SK-N-SH (cell line): ENCODE results near the gene ST8SIA4. TPM values are rescaled to one million over a fixed set of nuclear protein-coding genes. Genes with fewer than 3 reads are reported as not detected.

Experiments used
- CTCF ChIA-PET: fragments of 300-600, 350-600 bp; formaldehyde crosslinking; extraction: SDS; loops from one replicate; lab custom pipeline; 2021; lab: Yijun Ruan, JAX
- POLR2A ChIA-PET: fragments of 350-600 bp; sonication (Branson Sonifier 250); formaldehyde crosslinking; extraction: SDS; loops from one replicate; lab custom pipeline; 2020; ENCODE audit warnings: antibody characterized with exemption, inconsistent platforms; lab: Yijun Ruan, JAX
- DNase-seq: peaks from one replicate; pipeline ENCODE4 v3.0.0; 2012
- H2AFZ ChIP-seq: fragments of 200-600 bp; sonication (generic); 2 replicates; pipeline ENCODE4 v1.8.1; 2016; ENCODE audit warnings: antibody characterized with exemption, mild to moderate bottlenecking, low read depth
- H3F3A ChIP-seq: fragments of 200-600 bp; sonication (generic); replicated peaks from 2 replicates; pipeline ENCODE3; 2016; ENCODE audit warnings: antibody characterized with exemption, mild to moderate bottlenecking; ENCODE audit not compliant: insufficient read depth
- H3K27ac ChIP-seq, 2 experiments: fragments of 200-500 bp in 1 of 2; fragments of 200-600 bp in 1 of 2; sonication (Bioruptor generic) in 1 of 2; sonication (generic), shearing (Covaris generic) in 1 of 2; 2 replicates each; pipeline versions ENCODE4 v1.5.1 to v1.6.1; 2014 to 2016; ENCODE audit warnings: low read depth in 2 of 2, inconsistent platforms in 1 of 2, low read length in 1 of 2, mild to moderate bottlenecking in 1 of 2, mixed read lengths in 1 of 2
- H3K27me3 ChIP-seq: fragments of 200-600 bp; sonication (generic), shearing (Covaris generic); 2 replicates; pipeline ENCODE4 v1.6.1; 2016; ENCODE audit warnings: mixed run types; ENCODE audit not compliant: insufficient read depth
- H3K36me3 ChIP-seq, 2 experiments: fragments of 200-500 bp in 1 of 2; fragments of 200-600 bp in 1 of 2; sonication (Bioruptor generic) in 1 of 2; sonication (generic) in 1 of 2; replicated peaks in 1 of 2; 2 replicates each; pipeline versions ENCODE3 to v1.5.1; 2014 to 2016; ENCODE audit warnings: low read length in 1 of 2, mild to moderate bottlenecking in 1 of 2; ENCODE audit not compliant: insufficient read depth in 2 of 2, control insufficient read depth in 1 of 2
- H3K4me1 ChIP-seq, 2 experiments: fragments of 200-500 bp in 1 of 2; fragments of 200-600 bp in 1 of 2; sonication (Bioruptor generic) in 1 of 2; sonication (generic), shearing (Covaris generic) in 1 of 2; 2 replicates each; pipeline versions ENCODE4 v1.5.1 to v1.6.1; 2014 to 2016; ENCODE audit warnings: low read depth in 1 of 2, low read length in 1 of 2, mixed run types in 1 of 2; ENCODE audit not compliant: insufficient read depth in 2 of 2, control insufficient read depth in 1 of 2
- H3K4me2 ChIP-seq: fragments of 200-600 bp; sonication (generic), shearing (Covaris generic); 2 replicates; pipeline ENCODE4 v1.6.1; 2017; ENCODE audit warnings: mixed run types
- H3K4me3 ChIP-seq, 2 experiments: fragments of 200-500 bp in 1 of 2; fragments of 200-600 bp in 1 of 2; sonication (Bioruptor generic) in 1 of 2; sonication (generic), shearing (Covaris generic) in 1 of 2; 2 replicates each; pipeline versions ENCODE4 v1.5.1 to v1.8.1; 2014 to 2016; ENCODE audit warnings: low read depth in 2 of 2, inconsistent platforms in 1 of 2, low read length in 1 of 2, mild to moderate bottlenecking in 1 of 2, mixed read lengths in 1 of 2, moderate library complexity in 1 of 2
- H3K79me2 ChIP-seq: fragments of 200-600 bp; sonication (generic); 2 replicates; pipeline ENCODE4 v1.8.1; 2017; ENCODE audit warnings: mild to moderate bottlenecking; ENCODE audit not compliant: insufficient read depth
- H3K9ac ChIP-seq: fragments of 200-600 bp; sonication (generic); 2 replicates; pipeline ENCODE4 v1.6.1; 2017; ENCODE audit warnings: mixed run types
- H3K9me2 ChIP-seq: fragments of 200-600 bp; sonication (generic); 2 replicates; pipeline ENCODE4 v1.6.1; 2017; ENCODE audit warnings: mixed run types
- H3K9me3 ChIP-seq: fragments of 200-600 bp; sonication (generic); 2 replicates; pipeline ENCODE4 v1.6.1; 2017; ENCODE audit warnings: mixed run types, mild to moderate bottlenecking, moderate library complexity
- H4K20me1 ChIP-seq: fragments of 200-600 bp; sonication (generic); 2 replicates; pipeline ENCODE4 v1.6.1; 2017; ENCODE audit warnings: mild to moderate bottlenecking, mixed run types; ENCODE audit not compliant: insufficient read depth
- CTCF ChIP-seq: fragments of 200-600 bp; sonication (generic); IDR thresholded peaks from 2 replicates; pipeline ENCODE4 v1.6.1; 2017; ENCODE audit warnings: antibody characterized with exemption, mild to moderate bottlenecking, moderate library complexity
- EP300 ChIP-seq, 2 experiments: IDR thresholded peaks; 2 replicates each; pipeline versions ENCODE4 v1.4.0 to v1.6.1; 2012; ENCODE audit warnings: borderline replicate concordance in 1 of 2, low read depth in 1 of 2, low read length in 1 of 2
- EZH2phosphoT487 ChIP-seq: fragments of 200-600 bp; sonication (generic); IDR thresholded peaks from 2 replicates; pipeline ENCODE4 v1.6.1; 2017; ENCODE audit warnings: low read depth, mixed run types, mild to moderate bottlenecking, antibody characterized with exemption, moderate library complexity, borderline replicate concordance
- FOXJ3 ChIP-seq: sonication (generic); formaldehyde crosslinking; IDR thresholded peaks from 2 replicates; pipeline ENCODE4 v1.5.1; 2020; ENCODE audit warnings: mild to moderate bottlenecking, missing genetic modification reagents
- GATA2 ChIP-seq: sonication (generic); formaldehyde crosslinking; IDR thresholded peaks from 2 replicates; pipeline ENCODE4 v1.5.0; 2020; ENCODE audit warnings: mild to moderate bottlenecking, missing genetic modification reagents
- MEF2A ChIP-seq: IDR thresholded peaks from 2 replicates; pipeline ENCODE4 v1.4.0; 2012; ENCODE audit warnings: low read depth, borderline replicate concordance
- MXI1 ChIP-seq: IDR thresholded peaks from 2 replicates; pipeline ENCODE4 v1.6.1; 2012; ENCODE audit warnings: mild to moderate bottlenecking, low read depth, low read length, improper control_type of control experiment
- NFIC ChIP-seq: IDR thresholded peaks from 2 replicates; pipeline ENCODE4 v1.4.0; 2012; ENCODE audit warnings: borderline replicate concordance
- NRF1 ChIP-seq: IDR thresholded peaks from 2 replicates; pipeline ENCODE4 v1.6.1; 2012; ENCODE audit warnings: low read depth, mild to moderate bottlenecking, low read length
- PBX3 ChIP-seq: IDR thresholded peaks from 2 replicates; pipeline ENCODE4; 2012
- POLR2AphosphoS5 ChIP-seq: IDR thresholded peaks from 2 replicates; pipeline ENCODE4 v1.6.1; 2012; ENCODE audit warnings: low read depth, low read length
- RCOR1 ChIP-seq: fragments of 150-350 bp; IDR thresholded peaks from 2 replicates; pipeline ENCODE4 v1.6.1; 2017; ENCODE audit warnings: antibody characterized with exemption, low read length
- RFX5 ChIP-seq: IDR thresholded peaks from 2 replicates; pipeline ENCODE4 v1.6.1; 2012; ENCODE audit warnings: mild to moderate bottlenecking, improper control_type of control experiment, low read length
- RXRA ChIP-seq: IDR thresholded peaks from 2 replicates; pipeline ENCODE4 v1.4.0; 2012; ENCODE audit warnings: low read depth, mild to moderate bottlenecking, borderline replicate concordance
- TCF12 ChIP-seq: IDR thresholded peaks from 2 replicates; pipeline ENCODE4 v1.4.0; 2012
- TEAD4 ChIP-seq: IDR thresholded peaks from 2 replicates; pipeline ENCODE4 v1.4.0; 2012; ENCODE audit warnings: mild to moderate bottlenecking, borderline replicate concordance; ENCODE audit not compliant: insufficient read depth
- USF1 ChIP-seq: IDR thresholded peaks from 2 replicates; pipeline ENCODE4 v1.4.0; 2012; ENCODE audit warnings: low read depth, borderline replicate concordance
- USF2 ChIP-seq: fragments of 150-350 bp; IDR thresholded peaks from 2 replicates; pipeline ENCODE4 v1.6.1; 2017; ENCODE audit warnings: antibody characterized with exemption, low read length, low read depth, borderline replicate concordance
- YY1 ChIP-seq: IDR thresholded peaks from 2 replicates; pipeline ENCODE4 v1.4.0; 2012; ENCODE audit warnings: low read depth, mild to moderate bottlenecking
- ZBTB33 ChIP-seq: IDR thresholded peaks from 2 replicates; pipeline ENCODE4 v1.4.0; 2012; ENCODE audit warnings: low read depth, borderline replicate concordance
- WGBS: methylation state at CpG from one replicate; pipeline ENCODE4 v1.1.6; 2017; ENCODE audit warnings: low lambda C conversion rate; 5-methylcytosine and 5-hydroxymethylcytosine counted together
- polyA plus RNA-seq, 3 experiments: library from polyadenylated mRNA; depleted of rRNA; stranded (reverse); fragments of >200 nt; gene quantifications; 2 replicates each; pipeline ENCODE4 v1.2.3, GENCODE V29; 2012

ST8SIA4 gene
- polyA plus RNA-seq, 1 of the 3 experiments (the other 2 are of a cell fraction), result 0.02 TPM

GRCh38 chr5:100818340-100818739 lies 84.7 kb downstream of the ST8SIA4 start:
- Histone ChIP-seq H3K4me1 (no peaks in the 10 kb centered on the region; a peak in 1 of 4 replicates), H3K79me2 (no peaks in the 10 kb centered on the region), H3K4me3 (no peak overlapping the region), H3K36me3 (no peaks in the 10 kb centered on the region), H3K9ac (no peak overlapping the region), H4K20me1 (no peaks in the 10 kb centered on the region), H3K27me3 (no peaks in the 10 kb centered on the region), H3K9me2 (no peaks in the 10 kb centered on the region), H3K27ac (no peak overlapping the region), H3K4me2 (no peak overlapping the region), H3K9me3 (no peaks in the 10 kb centered on the region), H2AFZ (no peak overlapping the region), H3F3A (no peaks in the 10 kb centered on the region)
- ChIA-PET CTCF (no interaction called here), POLR2A (no interaction called here)
- TF ChIP-seq TCF12 (no peak), MXI1 (no peak), ZBTB33 (no peak), EZH2phosphoT487 (no peak), YY1 (no peak), RXRA (no peak), NFIC (no peak), NRF1 (no peak), USF2 (no peak)
- DNase-seq, result no peak

- no peaks in the 10 kb centered on the region for H3K79me2 ChIP-seq
- H3K9ac ChIP-seq, result no peak overlapping the region
- no peaks in the 10 kb centered on the region for H3K27me3 ChIP-seq
- H3K4me1 ChIP-seq, result no peaks in the 10 kb centered on the region
- H2AFZ ChIP-seq, result no peak overlapping the region
- H3K4me3 ChIP-seq, result no peak overlapping the region
- CTCF ChIA-PET, result no interaction called here
- no peaks in the 10 kb centered on the region for H3K9me3 ChIP-seq
- H3K9me2 ChIP-seq, result no peaks in the 10 kb centered on the region
- POLR2A ChIA-PET, result no interaction called here
- H3K4me2 ChIP-seq, result no peak overlapping the region
- DNase-seq, result no peak
- no peak for TF ChIP-seq TCF12
- TF ChIP-seq GATA2 (CRISPR knock-in tag), result no peak
- TF ChIP-seq USF1, result no peak
- no peak for TF ChIP-seq PBX3
- TF ChIP-seq RFX5, result no peak
- TF ChIP-seq TEAD4, result no peak
- no peak for TF ChIP-seq CTCF
- TF ChIP-seq EP300 (IDR thresholded peaks at IDR 0.05; ENCODE audit: borderline replicate concordance in 1 of 2, low read depth in 1 of 2, low read length in 1 of 2), result no peak
- no peak for TF ChIP-seq POLR2AphosphoS5
- no peak for TF ChIP-seq RCOR1
- TF ChIP-seq EZH2phosphoT487, result no peak
- no peak for TF ChIP-seq MEF2A
- TF ChIP-seq FOXJ3 (CRISPR knock-in tag), result no peak
- no peaks in the 10 kb centered on the region for H4K20me1 ChIP-seq
- H3K36me3 ChIP-seq, result no peaks in the 10 kb centered on the region
- H3F3A ChIP-seq, result no peaks in the 10 kb centered on the region
- no peak overlapping the region for H3K27ac ChIP-seq
- WGBS, result 70% methylated on average over 2 of the region's 2 CpGs
These were observed 99.7 kb downstream of the ST8SIA4 start for GRCh38 chr5:100803397-100803796.
